ENCODE data around the gene F12.
"Not testable (repeated sequence)": the region's sequence is repeated elsewhere in the genome, so short reads cannot be mapped to it uniquely, and the experiment has no call there.

F12 gene

DNA sequence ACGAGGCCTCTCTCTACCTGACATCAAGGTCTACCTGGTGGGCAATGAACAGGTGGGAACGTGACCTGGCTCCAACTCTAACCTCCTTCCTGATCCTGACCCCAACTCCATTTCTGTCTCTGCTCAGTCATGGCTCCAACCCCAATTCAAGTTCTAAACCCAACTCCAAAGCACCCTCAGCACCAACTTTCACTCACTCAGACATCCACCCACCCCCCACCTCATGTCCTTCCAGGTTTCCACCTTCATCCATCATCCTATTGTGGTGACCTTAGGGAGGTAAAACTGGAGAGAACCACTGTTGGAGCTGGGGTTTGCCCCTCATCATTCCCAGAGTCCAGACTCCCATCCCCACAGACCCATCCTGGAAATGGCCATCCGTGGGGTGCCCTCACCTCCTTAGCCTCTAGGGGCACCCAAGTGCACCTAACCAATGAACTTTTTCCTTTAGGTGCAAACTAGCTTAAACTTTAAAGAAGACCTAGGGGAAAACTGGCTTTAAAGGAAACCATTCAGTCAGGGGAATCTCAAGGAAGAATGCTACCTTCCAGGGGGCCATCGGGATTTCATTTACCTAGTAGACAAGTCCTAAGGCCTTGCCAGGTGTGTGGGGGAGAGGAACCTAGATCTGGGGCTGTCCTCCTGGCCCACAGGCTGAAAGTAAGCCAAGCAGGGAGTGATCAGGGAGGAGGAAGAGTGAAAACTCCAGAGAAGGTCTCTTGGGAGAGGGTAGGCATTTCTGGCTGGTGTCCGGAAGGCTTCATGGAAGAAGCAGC lies 40.3 kb downstream of the F12 start:
- DNase-seq (ENCODE audit: low read depth), result no peak

DNA sequence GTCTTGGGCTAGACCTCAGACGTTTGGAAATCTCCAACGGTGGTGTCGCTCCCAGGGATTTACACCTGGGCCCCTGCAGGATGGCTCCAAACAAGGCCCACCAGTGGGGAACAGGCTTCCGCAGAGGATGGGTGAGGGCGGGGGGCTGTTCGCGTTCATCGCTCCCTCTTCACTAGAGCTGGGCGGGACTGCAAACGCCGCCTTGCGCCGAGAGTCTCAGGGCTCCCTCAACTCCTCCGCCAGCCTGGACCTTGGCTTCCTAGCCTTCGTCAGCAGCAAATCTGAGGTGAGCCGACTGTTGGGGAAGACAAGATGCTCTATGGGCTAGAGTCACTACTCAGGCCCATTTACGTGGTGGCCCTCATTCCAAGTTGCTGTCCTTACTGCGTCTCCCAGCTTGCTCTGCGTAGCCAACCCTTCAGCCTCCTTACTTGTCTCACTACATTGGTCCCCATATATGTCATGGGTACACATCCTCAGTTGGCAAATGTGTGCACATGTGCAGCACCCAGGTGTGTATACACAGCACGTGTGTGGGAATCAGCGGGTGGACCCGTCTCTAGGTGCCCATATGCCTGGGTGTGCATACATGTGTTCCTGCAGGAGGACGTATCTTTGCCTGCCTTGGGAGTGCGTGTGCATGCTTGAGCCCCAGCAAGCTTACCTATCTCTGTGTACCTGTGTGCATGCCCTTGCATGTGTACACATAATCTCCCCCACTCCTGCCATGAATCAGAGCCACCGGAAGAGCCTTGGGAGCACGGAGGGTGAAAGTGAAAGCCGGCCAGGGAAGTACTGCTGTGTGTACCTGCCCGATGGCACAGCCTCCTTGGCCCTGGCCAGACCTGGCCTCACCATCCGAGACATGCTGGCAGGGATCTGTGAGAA lies 41.1 kb downstream of the F12 start:
- DNase-seq (ENCODE audit: low read depth), result no peak

DNA sequence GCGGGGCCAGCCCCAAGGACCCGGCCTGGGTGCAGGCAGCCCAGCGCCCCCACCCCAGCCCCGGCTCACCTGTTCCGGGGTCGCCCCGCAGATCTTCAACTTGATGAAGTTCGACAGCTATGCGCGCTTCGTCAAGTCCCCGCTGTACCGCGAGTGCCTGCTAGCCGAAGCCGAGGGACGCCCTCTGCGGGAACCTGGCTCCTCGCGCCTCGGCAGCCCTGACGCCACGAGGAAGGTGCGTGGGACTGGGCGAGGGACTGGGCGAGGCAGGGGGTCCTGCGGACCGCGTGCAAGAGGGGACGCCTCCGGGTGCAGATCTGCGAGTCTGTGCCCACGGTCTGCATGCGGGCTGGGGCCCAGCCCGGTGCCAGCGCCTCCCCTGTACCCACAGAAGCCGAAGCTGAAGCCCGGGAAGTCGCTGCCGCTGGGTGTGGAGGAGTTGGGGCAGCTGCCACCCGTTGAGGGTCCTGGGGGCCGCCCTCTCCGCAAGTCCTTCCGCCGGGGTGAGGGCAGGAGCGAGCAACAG lies 42.0 kb downstream of the F12 start:
- DNase-seq (ENCODE audit: low read depth), result no peak

DNA sequence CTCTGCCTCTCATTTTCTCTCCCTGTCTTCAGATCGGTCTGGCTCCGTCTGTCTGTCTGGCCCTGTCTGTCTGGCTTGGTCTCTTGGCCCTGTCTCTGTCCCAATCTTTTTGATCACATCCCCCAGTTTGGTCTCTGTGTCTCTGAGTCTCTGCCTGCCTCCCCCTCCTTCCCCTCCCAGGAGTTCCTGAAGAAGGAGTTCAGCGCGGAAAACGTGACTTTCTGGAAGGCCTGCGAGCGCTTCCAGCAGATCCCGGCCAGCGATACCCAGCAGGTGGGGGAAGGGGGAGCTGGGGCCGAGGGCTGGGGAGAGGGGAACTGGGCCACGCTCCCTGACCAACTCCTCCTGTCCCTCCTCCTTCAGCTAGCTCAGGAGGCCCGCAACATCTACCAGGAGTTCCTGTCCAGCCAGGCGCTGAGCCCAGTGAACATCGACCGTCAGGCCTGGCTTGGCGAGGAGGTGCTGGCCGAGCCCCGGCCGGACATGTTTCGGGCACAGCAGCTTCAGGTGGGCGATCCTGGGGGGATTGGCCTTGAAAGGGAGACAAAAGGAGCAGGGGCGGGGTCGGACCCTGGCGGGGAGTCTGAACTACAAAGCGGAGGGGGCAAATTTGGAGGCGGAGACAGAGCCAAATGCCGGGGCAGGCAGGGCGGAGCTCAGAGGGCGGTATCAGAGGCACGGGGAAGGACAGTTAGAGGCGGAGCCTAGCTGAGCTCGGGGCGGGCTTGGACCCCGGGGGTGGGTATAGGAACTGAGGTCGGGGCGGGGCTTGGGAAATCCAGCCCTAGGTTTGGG lies 42.6 kb downstream of the F12 start:
- peak; percentile 25 for DNase-seq (ENCODE audit: low read depth)

DNA sequence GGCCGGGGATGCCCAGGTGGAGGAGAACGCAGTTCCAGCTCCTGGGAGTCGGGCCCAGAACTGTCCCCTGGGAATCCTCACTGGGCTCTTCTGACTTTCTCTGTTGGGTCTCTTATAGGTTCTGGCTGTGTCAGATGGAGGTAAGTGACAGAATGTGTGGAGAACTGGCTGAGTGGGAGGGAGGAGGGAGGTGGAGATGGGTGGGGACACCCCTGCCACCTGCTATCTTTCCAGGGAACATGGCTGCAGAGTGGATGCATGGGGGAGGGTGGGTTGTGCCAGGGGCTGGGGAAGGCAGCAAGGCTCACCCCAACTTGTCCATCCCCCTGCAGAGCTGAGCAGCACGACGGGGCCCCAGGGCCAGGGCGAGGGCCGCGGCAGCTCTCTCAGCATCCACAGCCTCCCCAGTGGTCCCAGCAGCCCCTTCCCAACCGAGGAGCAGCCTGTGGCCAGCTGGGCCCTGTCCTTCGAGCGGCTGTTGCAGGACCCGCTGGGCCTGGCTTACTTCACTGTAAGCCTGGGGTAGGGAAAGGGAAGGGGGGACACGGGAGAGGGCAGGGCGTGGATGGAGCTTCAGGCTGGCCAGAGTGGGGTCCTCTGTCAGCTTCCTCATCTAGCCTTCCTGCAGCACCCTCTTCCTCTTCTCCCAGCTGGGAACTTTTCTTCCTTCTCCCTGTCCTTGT lies 43.4 kb downstream of the F12 start:
- no peak for DNase-seq (ENCODE audit: low read depth)

DNA sequence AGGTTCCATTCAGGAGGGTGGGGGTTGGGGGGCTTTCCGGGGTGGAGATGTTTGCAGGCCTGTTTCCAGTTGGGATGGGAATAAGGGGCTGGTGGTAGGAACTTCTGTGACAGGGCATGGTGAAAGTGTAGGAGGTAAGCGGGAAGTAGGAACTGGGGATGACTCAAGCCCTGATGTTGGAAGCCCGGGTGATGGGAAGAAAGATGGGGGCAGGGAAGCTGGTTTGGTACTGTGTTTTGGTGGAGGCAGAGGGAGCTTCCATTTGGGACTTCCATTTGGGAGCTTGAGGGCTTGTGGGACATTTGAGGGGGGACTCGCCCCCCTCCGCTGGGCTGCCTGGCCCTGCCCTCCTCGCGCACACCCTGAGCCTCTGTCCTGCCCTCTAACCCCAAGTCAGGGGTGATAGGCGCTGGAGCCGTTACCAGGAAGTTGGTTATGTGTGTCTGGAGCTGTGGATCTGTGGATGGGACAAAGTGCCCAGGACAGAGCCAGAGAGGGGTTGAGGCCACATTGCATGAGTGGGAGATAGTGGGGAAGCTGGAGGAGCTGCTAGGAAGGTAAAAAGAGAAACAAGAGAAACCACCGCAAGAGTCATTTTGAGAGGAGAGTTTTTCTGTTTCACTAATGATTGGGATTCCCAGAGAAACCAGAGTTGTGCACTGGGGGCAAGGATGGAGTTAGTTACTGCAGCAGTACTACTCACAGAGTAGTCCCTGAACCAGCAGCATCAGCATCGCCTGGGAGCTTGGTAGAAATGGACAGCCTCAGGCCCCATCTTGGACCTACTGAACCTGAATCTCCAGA lies 45.0 kb downstream of the F12 start:
- DNase-seq (ENCODE audit: low read depth), result no peak

DNA sequence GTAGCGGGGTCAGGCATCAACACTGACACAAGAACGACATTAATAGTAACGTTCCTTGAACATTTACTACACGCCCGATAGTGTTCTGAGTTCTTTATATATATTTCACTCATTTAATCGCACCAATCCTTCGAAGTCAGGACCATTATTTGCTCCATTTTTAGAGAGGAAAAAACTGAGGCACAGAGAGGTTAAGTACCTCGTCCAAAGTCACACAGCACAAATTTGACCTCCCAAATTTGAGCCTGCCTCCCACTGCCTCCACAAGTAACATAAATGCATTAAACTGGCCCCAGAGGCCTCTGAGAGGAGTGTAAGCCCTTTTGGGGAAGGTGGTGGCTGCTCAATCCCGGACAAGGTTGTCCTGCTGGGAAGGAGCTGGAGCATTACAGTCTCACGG lies 45.8 kb downstream of the F12 start:
- no peak for DNase-seq (ENCODE audit: low read depth)

DNA sequence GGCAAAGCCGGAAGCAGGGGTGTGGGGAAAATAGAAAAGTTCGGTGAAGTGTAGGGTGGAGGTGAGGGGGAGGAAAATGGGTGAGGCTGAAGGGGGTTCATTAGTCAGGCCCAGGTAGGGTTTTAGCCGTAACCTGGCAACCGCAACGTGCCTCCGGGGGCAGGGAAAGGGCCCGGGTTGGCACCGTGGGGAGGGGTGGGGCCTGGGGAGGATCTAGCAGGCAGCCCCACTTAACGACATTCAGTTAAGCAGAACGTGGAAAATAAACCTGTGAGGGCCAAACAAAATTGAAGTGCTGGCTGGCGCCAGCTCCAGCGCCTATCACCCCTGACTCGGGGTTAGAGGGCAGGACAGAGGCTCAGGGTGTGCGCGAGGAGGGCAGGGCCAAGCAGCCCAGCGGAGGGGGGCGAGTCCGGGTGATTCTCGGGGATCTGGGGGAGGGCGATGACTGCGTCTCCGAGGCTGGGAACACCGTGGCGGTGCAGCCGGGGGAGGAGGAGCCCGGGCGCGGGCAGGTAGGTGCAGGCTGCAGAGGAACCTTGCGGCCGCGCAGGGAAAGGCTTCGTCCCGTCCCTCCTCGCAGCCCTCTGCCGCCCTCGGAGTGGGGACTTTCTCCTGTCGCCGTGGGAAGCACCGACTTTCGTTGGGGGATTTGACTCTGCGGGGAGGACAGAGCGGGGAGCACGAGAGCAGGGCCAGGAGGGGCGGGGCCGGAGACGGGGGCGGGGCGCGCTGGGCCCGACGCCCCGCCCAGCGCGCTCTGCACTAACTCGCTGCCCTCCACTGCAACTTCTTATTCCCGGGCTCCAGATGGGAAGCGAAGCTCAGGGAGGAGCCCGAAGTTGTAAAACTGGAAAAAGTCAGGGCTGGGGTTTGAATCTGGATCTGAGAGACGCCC lies 46.5 kb downstream of the F12 start:
- no peak for DNase-seq (ENCODE audit: low read depth)

DNA sequence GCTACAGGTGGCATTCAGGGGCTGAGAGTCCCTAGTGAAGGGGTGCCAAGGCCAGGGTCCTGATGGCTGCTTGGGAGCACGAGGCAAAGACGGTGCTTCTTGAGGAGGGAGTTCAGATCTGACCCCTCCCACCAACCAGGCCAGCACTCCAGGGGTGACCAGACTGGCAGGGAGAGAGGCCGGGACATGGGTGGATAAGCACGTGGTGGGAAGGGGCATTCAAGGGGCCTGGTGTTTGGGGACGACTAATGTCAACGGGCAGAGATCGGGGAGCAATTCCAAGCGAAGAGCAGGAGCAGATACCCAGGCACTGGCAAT lies 47.1 kb downstream of the F12 start:
- no peak for DNase-seq (ENCODE audit: low read depth)

DNA sequence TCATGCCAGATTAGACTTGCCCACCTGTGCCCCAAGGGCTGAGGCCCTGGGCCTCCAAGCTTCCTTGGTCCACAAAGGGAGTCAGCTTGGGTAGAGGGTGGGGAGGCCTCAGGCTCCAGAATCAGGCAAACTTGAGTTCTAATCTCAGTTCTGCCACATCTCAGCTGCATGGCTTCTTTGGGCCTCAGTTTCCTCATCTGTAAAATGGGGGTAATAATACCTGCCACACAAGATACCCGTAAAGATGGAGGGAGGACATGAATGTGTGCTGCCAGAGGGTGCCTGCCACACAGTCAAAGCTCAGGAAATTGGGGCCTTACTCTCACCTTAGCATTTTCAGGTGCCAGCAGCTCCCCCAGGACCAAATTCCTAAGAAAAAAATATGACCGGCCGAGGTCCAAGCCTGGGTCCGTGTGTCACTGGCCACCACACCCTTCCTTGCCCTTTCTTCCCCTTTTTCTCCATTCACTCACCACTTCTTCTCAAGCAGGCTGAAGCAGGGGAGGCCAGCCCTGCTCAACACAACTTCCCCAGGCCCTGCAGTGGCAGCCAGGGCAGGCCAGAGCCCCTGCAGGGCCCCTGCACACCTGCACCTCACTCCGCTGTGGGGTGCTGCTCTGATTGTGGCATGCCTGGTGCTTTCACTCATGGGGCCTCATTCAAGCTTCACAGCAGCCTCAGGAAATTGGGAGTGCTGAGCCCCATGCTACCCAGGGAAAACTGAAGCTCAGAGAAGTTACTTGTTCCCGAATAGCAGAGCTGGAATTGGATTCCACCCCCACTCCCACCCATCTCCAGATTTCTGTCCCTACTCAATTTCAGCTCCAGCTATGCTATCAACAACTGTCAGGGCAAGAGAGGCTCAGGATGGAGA lies 47.7 kb downstream of the F12 start:
- DNase-seq (ENCODE audit: low read depth), result no peak

DNA sequence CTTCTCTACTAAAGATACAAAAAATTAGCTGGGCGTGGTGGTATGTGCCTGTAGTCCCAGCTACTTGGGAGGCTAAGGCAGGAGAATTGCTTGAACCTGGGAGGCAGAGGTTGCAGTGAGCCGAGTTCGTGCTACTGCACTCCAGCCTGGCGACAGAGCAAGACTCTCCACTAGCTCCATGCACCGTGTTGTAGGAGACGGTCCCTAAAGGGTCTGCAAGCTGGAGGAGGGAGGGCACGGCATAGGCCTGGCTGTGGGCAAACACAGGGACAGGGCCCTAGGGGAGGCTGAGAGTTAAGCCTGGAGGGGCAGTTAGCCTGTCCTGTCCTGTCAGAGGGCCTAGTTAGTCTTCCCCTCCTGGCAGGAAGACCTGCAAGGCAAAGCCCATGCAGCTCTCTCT lies 48.6 kb downstream of the F12 start:
- not testable (repeated sequence) for DNase-seq (ENCODE audit: low read depth)

DNA sequence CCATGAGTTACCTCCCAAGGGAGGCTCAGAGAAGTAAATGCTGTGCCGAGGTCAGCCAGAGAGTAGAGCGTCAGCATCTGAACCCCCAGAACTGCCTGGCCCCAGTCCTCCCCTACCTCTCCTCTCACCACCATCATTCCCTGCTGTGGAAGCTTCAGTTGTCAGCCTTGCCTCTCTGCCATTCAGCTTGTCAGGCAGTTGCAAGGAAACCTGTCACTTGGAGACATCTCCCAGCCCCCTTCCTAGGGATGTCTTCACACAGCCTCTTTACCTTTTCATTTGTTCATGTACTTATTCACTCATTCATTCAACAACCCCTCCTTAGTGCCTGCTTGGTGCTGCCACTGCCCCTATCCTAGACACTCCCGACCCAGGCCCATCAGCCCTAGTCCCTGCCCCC lies 49.5 kb downstream of the F12 start:
- no peak for DNase-seq (ENCODE audit: low read depth)

DNA sequence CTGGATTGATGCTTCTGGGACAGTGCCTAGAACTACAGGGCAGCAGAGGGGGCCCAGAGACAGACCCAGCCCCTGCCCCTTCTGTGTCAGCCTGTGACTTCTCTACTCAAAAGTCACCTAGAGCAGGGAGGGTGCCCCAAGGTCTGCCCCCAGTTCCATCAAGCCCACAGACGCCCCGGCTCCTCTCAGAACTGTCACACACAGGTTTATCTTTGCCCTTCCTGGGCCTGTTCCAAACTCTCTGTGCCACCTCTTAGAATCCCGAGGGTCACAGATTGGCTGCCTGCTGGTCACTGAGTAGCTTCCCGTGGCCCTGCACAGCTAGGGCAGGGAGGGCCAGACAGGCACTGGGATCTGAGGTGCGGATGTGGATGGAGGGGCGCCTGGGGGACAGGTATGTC lies 49.9 kb downstream of the F12 start:
- DNase-seq (ENCODE audit: low read depth), result no peak

DNA sequence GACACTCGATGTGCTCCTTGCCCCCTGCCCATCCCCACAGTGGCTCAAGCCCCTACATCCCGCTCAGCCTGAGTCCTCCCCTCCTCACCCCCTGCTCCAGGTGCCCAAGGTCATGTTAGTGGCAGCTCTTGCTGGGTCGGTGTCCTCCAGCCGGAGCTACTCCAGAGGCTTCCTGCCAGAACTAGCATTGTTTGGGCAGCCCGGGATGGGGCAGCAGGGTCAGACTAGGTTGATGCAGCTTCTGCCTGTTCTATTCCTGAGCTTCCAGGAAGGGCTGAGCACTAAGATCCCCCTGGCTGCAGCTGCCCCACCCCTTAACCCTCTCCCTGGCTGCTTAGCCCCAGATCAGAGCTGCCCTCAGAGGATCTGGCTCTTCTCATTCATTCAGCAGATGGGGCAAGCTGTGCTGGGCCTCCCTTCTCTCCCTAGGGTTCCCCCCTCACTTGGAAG lies 51.0 kb downstream of the F12 start:
- no peak for DNase-seq (ENCODE audit: low read depth)

DNA sequence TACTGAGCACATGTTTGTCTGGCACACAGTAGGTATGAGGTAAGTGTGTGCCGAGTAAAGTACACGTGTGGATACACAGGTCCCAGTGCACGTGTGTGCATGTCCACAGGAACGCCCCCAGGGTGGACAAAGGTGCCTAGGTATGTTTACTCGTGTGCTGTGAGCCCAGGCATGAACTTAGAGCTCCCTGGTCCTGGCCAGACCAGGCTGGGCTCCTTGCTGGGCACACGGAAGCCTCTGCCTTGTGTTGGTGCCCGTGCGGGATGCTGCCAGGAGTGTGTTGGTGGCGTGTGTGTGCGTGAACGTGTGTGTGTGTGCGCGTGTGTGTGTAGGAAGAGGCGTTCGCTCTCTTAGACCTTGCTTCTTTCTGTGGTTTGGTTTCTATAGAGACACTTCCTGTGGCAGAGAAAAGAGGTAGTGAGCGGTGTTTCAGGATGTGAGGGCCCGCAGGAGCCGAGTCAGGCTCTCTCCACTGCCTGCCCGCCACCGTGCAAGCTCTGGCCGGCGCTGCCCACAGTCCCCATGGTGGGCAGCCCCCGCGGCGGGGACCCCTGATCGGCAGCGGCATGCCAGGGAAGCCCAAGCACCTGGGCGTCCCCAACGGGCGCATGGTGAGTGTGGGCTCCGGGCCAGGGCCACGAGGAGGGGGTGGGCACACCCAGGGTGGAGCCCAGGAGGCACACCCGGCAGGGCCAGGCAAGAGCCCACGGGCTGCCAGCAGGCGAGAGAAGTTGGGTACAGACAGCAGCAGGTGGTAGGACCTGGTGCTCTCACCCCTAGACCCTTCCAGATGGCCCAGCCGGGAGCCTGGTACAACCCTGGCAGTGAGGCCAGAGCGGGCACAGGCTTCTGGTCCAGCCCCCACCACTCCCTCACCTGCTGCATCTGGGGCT lies 51.7 kb downstream of the F12 start, which contains the start of gene RGS14:
Gene RGS14, plus strand, starts transcription at position 466 of the 893 bp plus-strand sequence. Its CDS starts 101 bp downstream, at position 567.
- no peak for DNase-seq (ENCODE audit: low read depth)

DNA sequence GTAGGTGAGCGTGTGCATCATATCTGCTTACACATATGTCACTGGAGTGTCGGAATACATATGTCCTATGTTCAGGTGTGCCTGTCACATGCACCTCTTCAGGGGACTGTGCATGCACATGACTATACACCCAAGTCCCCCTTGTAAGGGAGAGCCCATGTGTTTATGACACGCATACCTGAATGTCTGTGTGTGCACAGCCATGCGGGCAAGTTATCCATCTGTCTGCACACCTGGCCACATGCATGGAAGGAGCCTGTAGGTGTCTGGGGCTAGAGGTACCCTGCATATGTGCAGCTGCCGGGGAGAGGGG lies 52.3 kb downstream of the F12 start:
- no peak for DNase-seq (ENCODE audit: low read depth)

DNA sequence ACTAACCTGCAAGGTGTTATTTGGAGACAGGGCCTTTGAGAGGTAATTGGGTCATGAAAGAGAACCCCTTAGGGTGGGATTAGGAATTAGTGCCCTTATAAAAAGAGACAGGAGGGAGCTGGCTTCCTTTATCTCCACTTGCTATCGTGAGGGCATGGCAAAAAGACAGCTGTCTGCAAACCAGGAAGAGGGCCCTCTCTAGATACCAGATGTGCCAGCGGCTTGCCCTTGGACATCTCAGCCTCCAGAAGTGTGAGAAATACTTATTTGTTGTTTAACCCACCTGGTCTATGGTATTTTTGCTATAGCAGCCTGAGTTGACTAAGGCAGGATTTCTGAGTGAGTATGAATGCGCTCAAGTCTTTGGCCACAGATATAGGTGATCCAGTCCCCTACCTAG lies 52.6 kb downstream of the F12 start:
- DNase-seq (ENCODE audit: low read depth), result no peak

DNA sequence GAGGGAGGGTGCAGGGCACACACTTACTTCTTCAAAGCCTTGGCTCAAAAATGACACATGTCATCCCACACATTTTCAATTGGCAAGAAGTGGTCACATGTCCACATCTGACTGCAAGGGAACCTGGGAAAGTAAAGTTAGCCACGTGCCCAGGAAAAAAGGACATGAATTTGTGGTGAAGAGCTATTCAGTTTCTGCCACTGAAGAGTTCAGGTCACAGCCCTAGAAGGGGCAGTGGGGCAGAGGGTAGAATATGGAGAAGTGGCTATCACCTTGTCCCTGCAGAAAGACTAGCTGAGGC lies 53.5 kb downstream of the F12 start:
- DNase-seq (ENCODE audit: low read depth), result no peak
